Gastrocnemius medialis (tissue), 4 donors: ENCODE results near the gene ECE2.

Experiments
- POLR2A ChIP-seq, 2 donors: fragments of 450-650 bp; IDR thresholded peaks; one replicate each; pipeline ENCODE4 v1.6.1; 2017; ENCODE audit warnings: antibody characterized with exemption in 2 of 2, mild to moderate bottlenecking in 2 of 2, moderate library complexity in 2 of 2
- TF ChIP-seq, protein P1 (sequence below), 5 experiments: fragments of 450-650 bp in 3 of 5; fragments of 200-600 bp in 2 of 5; sonication (generic) in 2 of 5; IDR thresholded peaks in 4 of 5; conservative IDR thresholded peaks in 1 of 5; 1 replicate in 4 of 5; 2 replicates in 1 of 5; pipeline ENCODE4 v1.5.1; 2016 to 2019; ENCODE audit warnings: antibody characterized with exemption in 5 of 5, mild to moderate bottlenecking in 3 of 5, moderate library complexity in 3 of 5

GRCh38 chr3:184248454-184249411 lies 27.1 kb upstream of the ECE2 start, which contains the start of gene ALG3:
- TF ChIP-seq, protein P1, sequence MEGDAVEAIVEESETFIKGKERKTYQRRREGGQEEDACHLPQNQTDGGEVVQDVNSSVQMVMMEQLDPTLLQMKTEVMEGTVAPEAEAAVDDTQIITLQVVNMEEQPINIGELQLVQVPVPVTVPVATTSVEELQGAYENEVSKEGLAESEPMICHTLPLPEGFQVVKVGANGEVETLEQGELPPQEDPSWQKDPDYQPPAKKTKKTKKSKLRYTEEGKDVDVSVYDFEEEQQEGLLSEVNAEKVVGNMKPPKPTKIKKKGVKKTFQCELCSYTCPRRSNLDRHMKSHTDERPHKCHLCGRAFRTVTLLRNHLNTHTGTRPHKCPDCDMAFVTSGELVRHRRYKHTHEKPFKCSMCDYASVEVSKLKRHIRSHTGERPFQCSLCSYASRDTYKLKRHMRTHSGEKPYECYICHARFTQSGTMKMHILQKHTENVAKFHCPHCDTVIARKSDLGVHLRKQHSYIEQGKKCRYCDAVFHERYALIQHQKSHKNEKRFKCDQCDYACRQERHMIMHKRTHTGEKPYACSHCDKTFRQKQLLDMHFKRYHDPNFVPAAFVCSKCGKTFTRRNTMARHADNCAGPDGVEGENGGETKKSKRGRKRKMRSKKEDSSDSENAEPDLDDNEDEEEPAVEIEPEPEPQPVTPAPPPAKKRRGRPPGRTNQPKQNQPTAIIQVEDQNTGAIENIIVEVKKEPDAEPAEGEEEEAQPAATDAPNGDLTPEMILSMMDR (IDR thresholded peaks at IDR 0.05 in 4 of 5, conservative IDR thresholded peaks at IDR 0.05 in 1 of 5): peak in 1 of 5 experiments; percentile 19
- peak in 1 of 2 donors; percentile 50 for TF ChIP-seq POLR2A (IDR thresholded peaks at IDR 0.05)
